Uterus (tissue), 4 donors: ENCODE measurements around the gene SWI5. TPM values are rescaled to one million over a fixed set of nuclear protein-coding genes. Genes with fewer than 3 reads are reported as not detected.
A peak's percentile ranks its signal among the peaks of the same experiment; 100 is the strongest.

Source experiments
- DNase-seq, 2 donors: peaks; one replicate each; pipeline ENCODE4 v3.0.0-alpha.2; 2019 to 2020
- H3K27ac ChIP-seq, 2 donors: fragments of 200-600 bp; sonication (generic); 1 replicate in 1 of 2; 2 replicates in 1 of 2; pipeline ENCODE4 v1.5.1; 2016 to 2018
- H3K27me3 ChIP-seq, 2 donors: fragments of 200-600 bp; sonication (generic); one replicate each; pipeline ENCODE4 v1.5.1; 2018 to 2019; ENCODE audit warnings: control low read depth in 1 of 2
- H3K36me3 ChIP-seq, 2 donors: fragments of 200-600 bp; sonication (generic); one replicate each; pipeline ENCODE4 v1.5.1; 2019; ENCODE audit warnings: control low read depth in 1 of 2
- H3K4me1 ChIP-seq, 2 donors: fragments of 200-600 bp; sonication (generic); one replicate each; pipeline ENCODE4 v1.5.1; 2018 to 2019; ENCODE audit warnings: control low read depth in 1 of 2
- H3K4me3 ChIP-seq, 2 donors: fragments of 200-600 bp; sonication (generic); 1 replicate in 1 of 2; 2 replicates in 1 of 2; pipeline ENCODE4 v1.5.1; 2018 to 2019; ENCODE audit warnings: mild to moderate bottlenecking in 1 of 2
- H3K9me3 ChIP-seq, 2 donors: fragments of 200-600 bp; sonication (generic); one replicate each; pipeline ENCODE4 v1.5.1; 2019; ENCODE audit warnings: control low read depth in 1 of 2
- POLR2A ChIP-seq, 2 donors: fragments of 450-650 bp; IDR thresholded peaks; one replicate each; pipeline ENCODE4 v1.6.1; 2016; ENCODE audit warnings: antibody characterized with exemption in 2 of 2, mild to moderate bottlenecking in 1 of 2, moderate library complexity in 1 of 2
- intact Hi-C: fragments of 100-400 bp; cut with DNase I; formaldehyde crosslinking; loops from one replicate; pipeline ENCODE4 v1.15.1; 2023; ENCODE audit warnings: low total_unique reads
- total RNA-seq, 4 donors: library from RNA; depleted of rRNA in 3 of 4; stranded (reverse); fragments of >200 nt in 3 of 4; gene quantifications; one replicate each; pipeline versions ENCODE4 v1.1.0 to v1.2.4, GENCODE V29; 2014 to 2023
- TF ChIP-seq, protein P1 (sequence below), 4 experiments: fragments of 200-600 bp in 2 of 4; fragments of 450-650 bp in 2 of 4; sonication (generic) in 2 of 4; IDR thresholded peaks; one replicate each; pipeline ENCODE4 v1.5.1; 2016 to 2019; ENCODE audit warnings: antibody characterized with exemption in 4 of 4, mild to moderate bottlenecking in 2 of 4, moderate library complexity in 1 of 4
- donor health status: DM: yes; HTN: yes; CAD: no.

Gene SWI5
- total RNA-seq, 4 donors from 2014 or later = 10.3 to 86.1 (median 19.3) TPM

DNA sequence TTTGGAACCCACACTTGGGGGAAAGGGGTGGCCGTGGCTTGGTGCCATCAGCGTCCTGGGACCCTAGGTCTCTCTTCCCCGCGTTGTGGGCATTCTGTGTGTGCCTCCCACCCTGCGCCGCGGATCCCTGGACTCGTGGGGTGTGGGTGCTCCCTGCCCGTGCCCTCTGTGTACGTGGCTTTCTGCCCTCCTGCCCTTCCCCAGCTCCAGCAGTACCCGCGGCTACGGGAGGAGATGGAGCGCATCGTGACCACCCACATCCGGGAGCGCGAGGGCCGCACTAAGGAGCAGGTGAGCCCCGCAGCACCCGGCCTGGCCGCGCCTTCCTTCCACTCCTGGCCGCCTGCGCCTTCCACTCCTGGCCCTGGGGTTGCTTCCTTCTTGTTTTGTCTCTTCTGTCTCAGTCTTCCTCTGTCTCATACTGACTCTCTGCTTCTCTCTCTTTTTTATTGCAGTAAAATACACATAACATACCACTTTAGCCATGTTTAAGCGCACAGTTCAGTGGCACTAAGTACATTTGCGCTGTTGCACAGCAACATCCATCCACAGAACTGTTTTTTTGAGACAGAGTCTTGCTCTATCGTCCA, 42.2 kb upstream of the SWI5 start:
- H3K4me3 ChIP-seq = no peak overlapping the region
- no peaks in the 10 kb centered on the region for H3K36me3 ChIP-seq
- H3K27ac ChIP-seq = no peak overlapping the region
- intact Hi-C loops = no loop called here
- no peak for DNase-seq
- no peaks in the 10 kb centered on the region for H3K4me1 ChIP-seq
- no peaks in the 10 kb centered on the region for H3K27me3 ChIP-seq
- no peaks in the 10 kb centered on the region for H3K9me3 ChIP-seq
- TF ChIP-seq POLR2A (IDR thresholded peaks at IDR 0.05) = no peak
- TF ChIP-seq, protein P1, sequence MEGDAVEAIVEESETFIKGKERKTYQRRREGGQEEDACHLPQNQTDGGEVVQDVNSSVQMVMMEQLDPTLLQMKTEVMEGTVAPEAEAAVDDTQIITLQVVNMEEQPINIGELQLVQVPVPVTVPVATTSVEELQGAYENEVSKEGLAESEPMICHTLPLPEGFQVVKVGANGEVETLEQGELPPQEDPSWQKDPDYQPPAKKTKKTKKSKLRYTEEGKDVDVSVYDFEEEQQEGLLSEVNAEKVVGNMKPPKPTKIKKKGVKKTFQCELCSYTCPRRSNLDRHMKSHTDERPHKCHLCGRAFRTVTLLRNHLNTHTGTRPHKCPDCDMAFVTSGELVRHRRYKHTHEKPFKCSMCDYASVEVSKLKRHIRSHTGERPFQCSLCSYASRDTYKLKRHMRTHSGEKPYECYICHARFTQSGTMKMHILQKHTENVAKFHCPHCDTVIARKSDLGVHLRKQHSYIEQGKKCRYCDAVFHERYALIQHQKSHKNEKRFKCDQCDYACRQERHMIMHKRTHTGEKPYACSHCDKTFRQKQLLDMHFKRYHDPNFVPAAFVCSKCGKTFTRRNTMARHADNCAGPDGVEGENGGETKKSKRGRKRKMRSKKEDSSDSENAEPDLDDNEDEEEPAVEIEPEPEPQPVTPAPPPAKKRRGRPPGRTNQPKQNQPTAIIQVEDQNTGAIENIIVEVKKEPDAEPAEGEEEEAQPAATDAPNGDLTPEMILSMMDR (IDR thresholded peaks at IDR 0.05) = no peak

DNA sequence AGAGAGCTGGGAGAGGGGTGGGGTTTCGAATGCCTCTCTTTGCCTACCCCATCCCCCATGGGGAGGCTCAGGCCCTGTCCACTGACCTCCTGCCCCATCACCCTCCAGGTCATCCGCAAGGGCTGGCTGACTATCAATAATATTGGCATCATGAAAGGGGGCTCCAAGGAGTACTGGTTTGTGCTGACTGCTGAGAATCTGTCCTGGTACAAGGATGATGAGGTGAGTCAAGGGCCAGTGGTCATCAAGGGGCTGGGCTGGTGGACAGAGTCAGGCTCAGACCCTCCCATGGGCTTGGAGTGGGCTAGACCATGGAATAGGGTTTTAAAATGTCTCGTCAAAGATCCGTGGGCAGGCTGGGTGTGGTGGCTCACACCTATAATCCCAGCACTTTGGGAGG, 34.0 kb upstream of the SWI5 start:
- H3K27ac ChIP-seq = peak overlapping the region; percentile 85
- DNase-seq = no peak

DNA sequence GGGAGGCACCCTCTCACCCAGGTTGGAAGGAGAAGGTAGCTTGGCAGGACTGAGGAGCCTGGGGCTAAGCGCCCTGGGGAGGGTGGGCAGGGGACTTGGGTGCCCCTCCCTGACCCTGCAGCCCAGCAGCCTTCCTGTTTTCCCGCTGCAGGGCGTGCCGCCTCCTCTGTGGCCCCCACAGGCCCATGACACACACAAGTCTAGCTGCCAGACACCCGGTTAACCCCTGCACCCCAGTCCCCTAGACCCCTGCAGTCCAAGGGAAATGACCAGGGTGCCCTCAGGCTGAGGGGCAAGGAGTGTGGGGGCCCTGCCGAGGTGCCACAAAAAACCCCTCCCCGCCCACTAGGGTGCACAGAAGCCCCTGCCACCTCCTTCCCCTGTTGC, 33.3 kb upstream of the SWI5 start:
- H3K4me1 ChIP-seq = no peaks in the 10 kb centered on the region
- DNase-seq = peak in 1 of 2 donors; percentile 59
- no peak overlapping the region for H3K4me3 ChIP-seq
- peak overlapping the region; percentile 85 for H3K27ac ChIP-seq
- H3K9me3 ChIP-seq = no peaks in the 10 kb centered on the region
- intact Hi-C loops = no loop called here
- no peaks in the 10 kb centered on the region for H3K27me3 ChIP-seq
- TF ChIP-seq POLR2A (IDR thresholded peaks at IDR 0.05) = no peak
- TF ChIP-seq, protein P1 (IDR thresholded peaks at IDR 0.05) = no peak
- no peaks in the 10 kb centered on the region for H3K36me3 ChIP-seq

More for the DNA sequence above, 34.0 kb upstream of the SWI5 start:
- H3K4me3 ChIP-seq = no peak overlapping the region
- intact Hi-C loops = no loop called here
- no peaks in the 10 kb centered on the region for H3K27me3 ChIP-seq
- no peaks in the 10 kb centered on the region for H3K4me1 ChIP-seq
- H3K9me3 ChIP-seq = no peaks in the 10 kb centered on the region
- TF ChIP-seq POLR2A (IDR thresholded peaks at IDR 0.05) = no peak
- TF ChIP-seq, protein P1 (IDR thresholded peaks at IDR 0.05) = no peak
- no peaks in the 10 kb centered on the region for H3K36me3 ChIP-seq

DNA sequence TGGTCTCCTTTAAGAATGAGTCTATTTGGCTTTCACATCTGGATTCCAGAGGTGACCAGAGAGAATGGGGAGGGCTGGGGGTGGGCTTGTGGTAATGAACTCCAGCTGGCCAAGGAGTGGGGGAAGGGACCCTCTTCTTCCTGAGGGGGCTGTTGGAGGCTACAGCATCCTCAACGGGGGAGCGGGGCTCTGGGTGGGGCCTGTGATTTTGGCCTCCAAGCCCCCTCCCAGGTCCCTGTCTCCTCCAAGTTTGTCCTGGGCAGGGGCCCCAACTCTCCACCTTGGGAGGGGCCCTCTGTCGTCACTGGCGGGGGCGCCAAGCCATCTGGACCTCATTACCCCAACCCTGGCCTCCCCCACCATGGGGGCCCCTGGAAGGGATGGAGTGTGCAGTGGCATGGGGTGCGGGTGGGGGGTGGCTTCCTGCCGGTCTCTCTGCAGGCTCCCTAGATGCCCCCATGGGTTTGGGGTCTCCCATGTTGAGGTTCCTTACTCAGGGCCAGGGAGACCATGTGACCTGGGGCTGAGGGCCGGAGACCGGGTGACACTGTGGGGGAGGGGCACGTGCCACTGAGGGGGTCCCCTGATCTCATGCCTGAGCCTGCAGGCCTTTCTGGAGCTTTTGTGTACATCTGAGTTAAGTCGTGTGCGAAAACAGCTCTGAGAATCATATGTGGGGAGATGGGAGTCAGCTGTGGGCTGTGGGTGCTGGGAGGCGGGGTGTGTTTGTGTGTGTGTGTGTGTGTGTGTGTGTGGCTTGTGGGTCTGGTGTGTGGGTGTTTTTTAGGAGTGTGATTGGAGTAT, 32.7 kb upstream of the SWI5 start:
- intact Hi-C loops = no loop called here
- Histone ChIP-seq H3K27me3 (no peaks in the 10 kb centered on the region), H3K9me3 (no peaks in the 10 kb centered on the region), H3K36me3 (no peaks in the 10 kb centered on the region), H3K27ac (peak overlapping the region; percentile 85), H3K4me3 (no peak overlapping the region), H3K4me1 (no peaks in the 10 kb centered on the region)
- TF ChIP-seq, protein P1 (IDR thresholded peaks at IDR 0.05) = no peak
- TF ChIP-seq POLR2A (IDR thresholded peaks at IDR 0.05) = no peak
- peak; percentile 45 to 79 for DNase-seq

DNA sequence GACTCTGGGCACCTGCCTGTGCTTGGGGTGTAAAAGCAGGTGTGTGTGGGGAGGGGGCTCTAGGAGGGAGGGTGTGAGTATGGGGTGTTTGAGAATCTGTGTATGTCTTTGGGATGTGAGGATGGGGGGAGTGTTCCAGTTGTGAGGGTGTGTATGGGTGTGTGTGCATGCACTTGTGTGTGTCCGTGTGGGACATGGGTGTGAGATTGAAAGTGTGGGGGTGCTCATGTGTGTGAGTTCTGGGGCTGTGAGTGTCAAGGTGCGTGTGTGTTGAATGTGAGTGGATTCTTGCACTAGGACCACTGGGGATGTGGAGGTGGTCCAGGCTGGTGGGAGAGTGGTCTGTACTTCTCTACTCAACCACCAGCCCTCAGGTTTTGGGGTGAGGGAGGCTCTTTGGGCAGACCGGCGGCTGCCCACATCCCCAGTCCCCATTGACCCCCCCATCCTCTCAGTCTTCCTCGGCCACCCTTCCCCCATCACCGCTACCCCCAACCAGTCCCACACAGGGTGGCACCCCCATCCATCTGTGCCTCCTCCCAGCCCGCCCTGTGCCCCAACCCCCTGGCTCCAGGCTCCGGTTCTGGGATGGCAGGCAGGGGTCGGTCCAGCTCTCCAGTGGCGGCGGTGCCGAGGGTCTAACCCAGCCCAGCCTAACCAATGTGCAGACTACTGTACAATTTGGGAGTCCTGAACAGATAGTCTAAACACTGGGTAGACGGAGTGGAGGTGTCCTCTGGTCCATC, 31.8 kb upstream of the SWI5 start:
- Histone ChIP-seq H3K9me3 (no peaks in the 10 kb centered on the region), H3K4me1 (no peaks in the 10 kb centered on the region), H3K27ac (peak overlapping the region; percentile 85), H3K27me3 (no peaks in the 10 kb centered on the region), H3K36me3 (no peaks in the 10 kb centered on the region), H3K4me3 (peak overlapping the region; percentile 30 to 34)
- TF ChIP-seq, protein P1 (IDR thresholded peaks at IDR 0.05) = no peak
- TF ChIP-seq POLR2A (IDR thresholded peaks at IDR 0.05) = no peak
- intact Hi-C loops = no loop called here
- no peak for DNase-seq
